AG04450 (cell line): ENCODE measurements around the gene PRDM8. TPM values are rescaled to one million over a fixed set of nuclear protein-coding genes. Genes with fewer than 3 reads are reported as not detected.

Source experiments
- CTCF ChIA-PET: fragments of 300-600, 350-600 bp; formaldehyde crosslinking; extraction: SDS; loops from one replicate; lab custom pipeline; 2022; ENCODE audit warnings: antibody characterized with exemption, inconsistent platforms; lab: Charles Lee
- POLR2A ChIA-PET: fragments of 350-600 bp; formaldehyde crosslinking; extraction: SDS; loops from one replicate; lab custom pipeline; 2021; ENCODE audit warnings: antibody characterized with exemption, inconsistent platforms; lab: Yijun Ruan, JAX
- DNase-seq: peaks from one replicate; pipeline ENCODE4 v3.0.0-alpha.2; 2011; ENCODE audit warnings: low read depth, low spot score
- H3K27ac ChIP-seq: one replicate; pipeline ENCODE4 v1.5.1; 2012; ENCODE audit warnings: low read depth, low read length, control low read depth
- H3K27me3 ChIP-seq: one replicate; pipeline ENCODE4 v1.6.0; 2012; ENCODE audit warnings: low read length; ENCODE audit not compliant: control insufficient read depth, insufficient read depth
- H3K4me3 ChIP-seq: 2 replicates; pipeline ENCODE4 v1.5.1; 2011; ENCODE audit warnings: mild to moderate bottlenecking, low read depth, low read length, control low read depth
- H3K9me3 ChIP-seq: 2 replicates; pipeline ENCODE4 v1.5.1; 2012; ENCODE audit warnings: low read length; ENCODE audit not compliant: control insufficient read depth, insufficient read depth
- CTCF ChIP-seq: IDR thresholded peaks from 2 replicates; pipeline ENCODE4 v1.5.1; 2011; ENCODE audit warnings: low read depth, low read length, control low read depth, inconsistent platforms
- polyA plus RNA-seq: library from polyadenylated mRNA; depleted of rRNA; stranded (reverse); fragments of >200 nt; gene quantifications from 2 replicates; pipeline ENCODE4 v1.2.3, GENCODE V29; 2011

The PRDM8 gene
- polyA plus RNA-seq, 1 experiment = 12.8 TPM

- ChIA-PET CTCF (interaction anchor here (0.6 to 6.7 kb wide), 27 partner anchors 11 to 1267 kb away, joined by 3 to 69 read pairs (median 5); partner anchors contain the start of genes CFAP299 and FGF5), POLR2A (interaction anchor here (1.5 to 2.0 kb wide), 2 partner anchors 46 to 47 kb away, joined by 3 to 8 read pairs; partner anchors contain the start of gene FGF5)
- no peak for TF ChIP-seq CTCF
- Histone ChIP-seq H3K4me3 (no peak overlapping the region), H3K27ac (no peak overlapping the region), H3K9me3 (no peaks in the 10 kb centered on the region), H3K27me3 (no peaks in the 10 kb centered on the region)
- DNase-seq = no peak
Observed at GRCh38 chr4:80219301-80220025, 22.2 kb downstream of the PRDM8 start.

GRCh38 chr4:80220711-80221110 is 23.4 kb downstream of the PRDM8 start:
- no peak for DNase-seq
- Histone ChIP-seq H3K27ac (no peak overlapping the region), H3K27me3 (no peaks in the 10 kb centered on the region), H3K4me3 (no peak overlapping the region), H3K9me3 (no peaks in the 10 kb centered on the region)
- ChIA-PET CTCF (interaction anchor here (0.6 to 6.7 kb wide), 35 partner anchors 9 to 1268 kb away, joined by 3 to 69 read pairs (median 4); partner anchors contain the start of genes CFAP299 and FGF5), POLR2A (interaction anchor here (2.0 kb wide), 1 partner anchor 46 kb away, joined by 8 read pairs; the partner anchor contains the start of gene FGF5)
- TF ChIP-seq CTCF = no peak

GRCh38 chr4:80221161-80221560 is 23.9 kb downstream of the PRDM8 start:
- no peaks in the 10 kb centered on the region for H3K27me3 ChIP-seq
- no peak overlapping the region for H3K27ac ChIP-seq
- POLR2A ChIA-PET = interaction anchor here (2.0 kb wide), 1 partner anchor 45 kb away, joined by 8 read pairs; the partner anchor contains the start of gene FGF5
- H3K4me3 ChIP-seq = no peak overlapping the region
- peak; percentile 56 for TF ChIP-seq CTCF
- CTCF ChIA-PET = interaction anchor here (0.6 to 6.7 kb wide), 22 partner anchors 9 to 1269 kb away, joined by 3 to 69 read pairs (median 5); partner anchors contain the start of genes CFAP299 and FGF5
- no peaks in the 10 kb centered on the region for H3K9me3 ChIP-seq
- DNase-seq = no peak

- ChIA-PET POLR2A (interaction anchor here (0.9 kb wide), 1 partner anchor 41 kb away, joined by 3 read pairs; the partner anchor contains the start of gene FGF5), CTCF (interaction anchor here (0.6 to 1.6 kb wide), 3 partner anchors 9 to 1184 kb away, joined by 3 to 6 read pairs (median 3); partner anchors contain the start of gene CFAP299)
- TF ChIP-seq CTCF = no peak
- no peaks in the 10 kb centered on the region for H3K9me3 ChIP-seq
- no peaks in the 10 kb centered on the region for H3K27me3 ChIP-seq
- no peak overlapping the region for H3K27ac ChIP-seq
- no peak for DNase-seq
- H3K4me3 ChIP-seq = no peak overlapping the region
Observed at GRCh38 chr4:80225595-80225994, 28.3 kb downstream of the PRDM8 start.

- no peak overlapping the region for H3K27ac ChIP-seq
- H3K27me3 ChIP-seq = no peaks in the 10 kb centered on the region
- POLR2A ChIA-PET = interaction anchor here (0.9 kb wide), 1 partner anchor 40 kb away, joined by 3 read pairs; the partner anchor contains the start of gene FGF5
- TF ChIP-seq CTCF = no peak
- no peaks in the 10 kb centered on the region for H3K9me3 ChIP-seq
- no peak for DNase-seq
- H3K4me3 ChIP-seq = no peak overlapping the region
- CTCF ChIA-PET = interaction anchor here (0.6 to 1.8 kb wide), 3 partner anchors 10 to 1184 kb away, joined by 3 to 7 read pairs (median 6); no protein-coding TSS in a partner anchor
Observed at GRCh38 chr4:80226094-80226493, 28.8 kb downstream of the PRDM8 start.
